BJ (cell line): ENCODE results near the gene KLF9. TPM values are rescaled to one million over a fixed set of nuclear protein-coding genes. Genes with fewer than 3 reads are reported as not detected.

Source experiments
- CTCF ChIA-PET: fragments of 350-600 bp; formaldehyde crosslinking; extraction: SDS; loops from one replicate; lab custom pipeline; 2021; ENCODE audit warnings: antibody characterized with exemption, inconsistent platforms; lab: Yijun Ruan, JAX
- POLR2A ChIA-PET: fragments of 300-600 bp; sonication (Branson Sonifier 250); formaldehyde crosslinking; extraction: SDS; loops from one replicate; lab custom pipeline; 2021; ENCODE audit warnings: antibody characterized with exemption; lab: Charles Lee
- DNase-seq: peaks from one replicate; pipeline ENCODE4 v3.0.0-alpha.2; 2011; ENCODE audit warnings: low read depth
- H3K27me3 ChIP-seq: 2 replicates; pipeline ENCODE4 v1.6.0; 2011; ENCODE audit warnings: low read length; ENCODE audit not compliant: control insufficient read depth, insufficient read depth
- H3K36me3 ChIP-seq: 2 replicates; pipeline ENCODE4 v1.5.1; 2011; ENCODE audit warnings: low read length; ENCODE audit not compliant: control insufficient read depth, insufficient read depth
- H3K4me3 ChIP-seq: 2 replicates; pipeline ENCODE4 v1.5.1; 2011; ENCODE audit warnings: low read depth, mild to moderate bottlenecking, control low read depth, low read length
- polyA plus RNA-seq: library from polyadenylated mRNA; depleted of rRNA; stranded (reverse); fragments of >200 nt; gene quantifications from 2 replicates; pipeline ENCODE4 v1.2.3, GENCODE V29; 2011
- TF ChIP-seq, protein P1 (sequence below): IDR thresholded peaks from 2 replicates; pipeline ENCODE4 v1.5.1; 2011; ENCODE audit warnings: low read depth, mild to moderate bottlenecking, control low read depth, inconsistent platforms, low read length, moderate library complexity; ENCODE audit not compliant: insufficient read depth

KLF9 gene
- polyA plus RNA-seq, 1 experiment: 29.2 TPM

DNA sequence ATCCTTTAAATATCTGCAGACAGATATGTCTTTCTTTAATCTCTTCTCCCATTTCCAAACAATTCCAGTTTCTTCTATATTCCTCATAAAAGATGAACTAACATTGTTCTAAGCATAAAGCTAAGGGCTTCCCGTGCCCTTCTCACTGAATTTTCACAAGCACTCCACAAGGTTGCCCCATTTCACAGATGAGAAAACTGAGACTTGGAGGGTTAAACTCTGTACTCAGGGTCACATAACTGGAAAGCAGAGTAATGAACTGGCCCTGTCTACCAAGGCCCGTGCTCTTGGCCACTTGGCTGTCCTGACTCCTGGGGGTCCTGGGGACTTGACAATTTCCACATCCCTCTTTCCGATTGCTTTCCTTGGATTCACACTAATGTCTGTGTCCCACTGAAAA lies 25.3 kb downstream of the KLF9 start:
- Histone ChIP-seq H3K4me3 (no peak overlapping the region), H3K27me3 (no peaks in the 10 kb centered on the region), H3K36me3 (peaks cover 4% of the 10 kb centered on the region; the same call in 1 of the 2 replicates)
- POLR2A ChIA-PET: no interaction called here
- CTCF ChIA-PET: interaction anchor here (1.1 to 1.7 kb wide), 3 partner anchors 22 to 213 kb away, joined by 3 to 6 read pairs (median 6); no protein-coding TSS in a partner anchor
- TF ChIP-seq, protein P1, sequence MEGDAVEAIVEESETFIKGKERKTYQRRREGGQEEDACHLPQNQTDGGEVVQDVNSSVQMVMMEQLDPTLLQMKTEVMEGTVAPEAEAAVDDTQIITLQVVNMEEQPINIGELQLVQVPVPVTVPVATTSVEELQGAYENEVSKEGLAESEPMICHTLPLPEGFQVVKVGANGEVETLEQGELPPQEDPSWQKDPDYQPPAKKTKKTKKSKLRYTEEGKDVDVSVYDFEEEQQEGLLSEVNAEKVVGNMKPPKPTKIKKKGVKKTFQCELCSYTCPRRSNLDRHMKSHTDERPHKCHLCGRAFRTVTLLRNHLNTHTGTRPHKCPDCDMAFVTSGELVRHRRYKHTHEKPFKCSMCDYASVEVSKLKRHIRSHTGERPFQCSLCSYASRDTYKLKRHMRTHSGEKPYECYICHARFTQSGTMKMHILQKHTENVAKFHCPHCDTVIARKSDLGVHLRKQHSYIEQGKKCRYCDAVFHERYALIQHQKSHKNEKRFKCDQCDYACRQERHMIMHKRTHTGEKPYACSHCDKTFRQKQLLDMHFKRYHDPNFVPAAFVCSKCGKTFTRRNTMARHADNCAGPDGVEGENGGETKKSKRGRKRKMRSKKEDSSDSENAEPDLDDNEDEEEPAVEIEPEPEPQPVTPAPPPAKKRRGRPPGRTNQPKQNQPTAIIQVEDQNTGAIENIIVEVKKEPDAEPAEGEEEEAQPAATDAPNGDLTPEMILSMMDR: no peak
- no peak for DNase-seq

DNA sequence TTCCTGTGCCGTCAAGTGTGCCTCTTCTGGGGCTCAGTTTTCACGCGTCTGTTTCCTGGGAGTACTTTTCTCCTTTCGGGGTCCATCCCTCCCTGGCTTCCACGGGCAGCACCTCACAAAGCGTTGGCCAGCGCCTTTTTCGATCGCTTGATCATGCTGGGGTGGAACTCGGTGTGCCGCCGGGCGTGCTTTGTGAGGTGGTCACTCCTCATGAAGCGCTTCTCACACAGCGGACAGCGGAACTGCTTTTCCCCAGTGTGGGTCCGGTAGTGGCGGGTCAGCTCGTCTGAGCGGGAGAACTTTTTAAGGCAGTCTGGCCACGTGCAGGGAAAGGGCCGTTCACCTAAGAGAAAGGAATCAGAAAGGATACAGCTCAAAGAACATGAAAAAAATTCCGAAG lies 26.8 kb downstream of the KLF9 start:
- POLR2A ChIA-PET: no interaction called here
- no peak overlapping the region for H3K4me3 ChIP-seq
- DNase-seq: no peak
- TF ChIP-seq, protein P1: no peak
- H3K27me3 ChIP-seq: no peaks in the 10 kb centered on the region
- CTCF ChIA-PET: interaction anchor here (1.1 kb wide), 1 partner anchor 17 kb away, joined by 3 read pairs; no protein-coding TSS in a partner anchor
- H3K36me3 ChIP-seq: peaks cover 4% of the 10 kb centered on the region

DNA sequence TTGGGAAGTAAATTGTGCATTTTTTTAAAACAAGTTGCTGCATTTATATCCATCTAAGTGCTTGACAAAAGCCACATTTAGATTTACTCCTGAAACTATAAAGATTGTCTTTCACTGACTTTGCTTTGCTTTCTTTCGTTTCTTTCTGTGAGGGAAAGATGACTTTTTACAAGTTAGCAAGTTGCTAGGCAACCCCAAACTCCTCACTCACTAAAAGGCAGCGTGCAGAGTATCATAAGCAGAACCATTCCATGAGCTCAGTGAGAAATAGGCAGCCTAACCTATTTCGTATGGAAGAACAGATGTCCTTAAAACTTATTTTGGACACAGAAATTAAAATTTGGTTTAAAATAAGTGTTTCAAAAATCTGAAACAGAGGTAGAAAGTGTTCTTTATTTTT lies 29.0 kb downstream of the KLF9 start:
- CTCF ChIA-PET: no interaction called here
- H3K36me3 ChIP-seq: peaks cover 4% of the 10 kb centered on the region
- TF ChIP-seq, protein P1: no peak
- H3K4me3 ChIP-seq: no peak overlapping the region
- POLR2A ChIA-PET: no interaction called here
- H3K27me3 ChIP-seq: no peaks in the 10 kb centered on the region
- DNase-seq: no peak

DNA sequence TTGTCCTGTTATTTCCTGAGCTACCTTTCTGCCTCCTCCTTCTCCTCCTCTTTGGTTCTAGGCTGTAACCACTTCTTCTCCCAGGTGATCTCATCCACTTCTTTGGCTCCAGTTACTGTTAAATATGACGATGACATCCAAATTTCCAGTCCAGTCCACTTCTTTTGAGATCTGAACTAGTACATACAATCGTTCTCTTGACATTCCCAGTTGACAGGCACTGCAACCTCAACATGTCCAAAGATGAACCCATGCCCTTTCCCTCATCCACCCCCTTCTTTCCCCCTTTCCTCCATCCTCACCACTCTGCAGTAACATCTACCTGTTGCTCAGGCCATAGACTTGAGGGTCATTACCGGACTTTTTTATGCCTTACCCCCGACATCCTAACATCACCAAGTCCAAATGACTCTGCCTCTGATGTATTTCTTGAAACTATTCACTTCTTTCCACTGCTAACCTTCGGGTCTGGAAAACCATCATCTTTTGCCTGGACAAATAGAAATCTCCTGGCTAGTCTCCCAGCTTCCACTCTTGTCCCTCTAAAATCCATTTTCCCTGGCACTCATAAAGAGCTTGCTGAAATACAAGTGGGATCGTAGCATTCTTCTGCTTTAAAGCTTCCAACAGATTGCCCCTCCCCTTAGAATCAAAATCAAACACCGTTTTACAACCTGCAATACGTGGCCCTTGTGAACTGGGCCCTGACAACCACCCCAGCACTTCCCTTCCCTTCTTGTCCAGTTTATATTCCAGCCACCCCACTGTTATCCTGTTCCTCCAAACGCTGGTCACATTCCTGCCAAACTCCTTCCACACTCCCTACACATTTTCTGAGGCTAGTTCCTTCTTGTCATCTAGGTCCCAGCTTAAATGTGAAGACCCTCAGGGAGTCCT lies 31.5 kb downstream of the KLF9 start:
- peaks cover 4% of the 10 kb centered on the region for H3K36me3 ChIP-seq
- TF ChIP-seq, protein P1: no peak
- H3K4me3 ChIP-seq: no peak overlapping the region
- no peaks in the 10 kb centered on the region for H3K27me3 ChIP-seq
- ChIA-PET POLR2A (no interaction called here), CTCF (no interaction called here)
- no peak for DNase-seq

DNA sequence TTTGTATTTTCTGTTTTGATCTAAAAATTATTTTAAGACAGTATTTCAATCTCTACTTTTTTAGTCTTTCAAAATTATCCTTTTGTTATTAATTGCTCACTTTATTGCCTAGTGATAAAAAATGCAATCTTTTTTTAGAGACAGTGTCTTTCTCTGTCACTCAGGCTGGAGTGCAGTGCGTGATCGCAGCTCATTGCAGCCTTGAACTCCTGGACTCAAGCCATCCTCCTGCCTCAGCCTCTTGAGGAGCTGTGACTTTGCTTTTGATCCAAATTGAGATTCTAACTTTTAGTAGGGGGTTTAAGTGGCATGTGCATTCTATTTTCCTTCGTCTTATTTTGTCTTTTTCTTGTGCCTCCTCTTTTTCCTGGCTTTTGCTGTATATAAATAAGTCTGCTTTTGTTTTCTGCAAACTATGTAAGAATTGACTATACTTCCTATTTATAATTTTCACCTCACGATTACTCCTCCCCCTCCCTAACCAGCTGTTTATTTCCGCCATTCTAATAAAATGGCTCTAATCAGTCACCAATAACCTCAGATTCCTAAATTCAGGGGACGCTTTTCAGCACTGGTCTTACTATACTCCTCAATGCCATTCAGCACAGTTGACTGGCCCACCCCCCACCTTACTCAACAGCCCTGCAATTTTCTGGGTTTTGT lies 32.3 kb downstream of the KLF9 start:
- Histone ChIP-seq H3K36me3 (peaks cover 3% of the 10 kb centered on the region; the same call in 1 of the 2 replicates), H3K27me3 (no peaks in the 10 kb centered on the region), H3K4me3 (no peak overlapping the region)
- TF ChIP-seq, protein P1: no peak
- ChIA-PET CTCF (no interaction called here), POLR2A (no interaction called here)
- DNase-seq: no peak
